Loucy (cell line): ENCODE results near the gene PRKAR1A.

ENCODE experiments used
- H2AFZ ChIP-seq: fragments of 200-600 bp; sonication (generic); 2 replicates; pipeline ENCODE4 v1.6.0; 2016; ENCODE audit warnings: antibody characterized with exemption, mild to moderate bottlenecking, low read length, moderate library complexity
- H3F3A ChIP-seq: fragments of 200-600 bp; 2 replicates; pipeline ENCODE4 v1.6.0; 2016; ENCODE audit warnings: antibody characterized with exemption, low read depth, mild to moderate bottlenecking
- H3K27me3 ChIP-seq: fragments of 200-600 bp; sonication (generic); 2 replicates; pipeline ENCODE4 v1.6.1; 2014; ENCODE audit warnings: low read length, mild to moderate bottlenecking; ENCODE audit not compliant: insufficient read depth, poor library complexity, severe bottlenecking
- H3K36me3 ChIP-seq: fragments of 200-600 bp; sonication (generic); 2 replicates; pipeline ENCODE4 v1.6.1; 2016; ENCODE audit warnings: low read length; ENCODE audit not compliant: insufficient read depth
- H3K4me1 ChIP-seq: fragments of 200-600 bp; sonication (generic); 2 replicates; pipeline ENCODE4 v1.5.1; 2014; ENCODE audit warnings: low read length, mild to moderate bottlenecking; ENCODE audit not compliant: insufficient read depth, poor library complexity, severe bottlenecking
- H3K4me2 ChIP-seq: fragments of 200-600 bp; sonication (generic); 2 replicates; pipeline ENCODE4 v1.6.0; 2014; ENCODE audit warnings: antibody characterized with exemption, low read length, low read depth, mild to moderate bottlenecking; ENCODE audit not compliant: poor library complexity, severe bottlenecking
- H3K4me3 ChIP-seq: fragments of 200-600 bp; sonication (generic); 2 replicates; pipeline ENCODE4 v1.5.1; 2014; ENCODE audit warnings: low read length, mild to moderate bottlenecking, mixed read lengths; ENCODE audit not compliant: poor library complexity, severe bottlenecking
- H3K79me2 ChIP-seq: fragments of 200-600 bp; sonication (generic); 2 replicates; pipeline ENCODE4 v1.6.1; 2014; ENCODE audit warnings: low read length; ENCODE audit not compliant: insufficient read depth
- H3K9ac ChIP-seq: fragments of 200-600 bp; sonication (generic); 2 replicates; pipeline ENCODE4 v1.6.0; 2014; ENCODE audit warnings: mild to moderate bottlenecking, low read depth, low read length, moderate library complexity; ENCODE audit not compliant: poor library complexity, severe bottlenecking
- H3K9me2 ChIP-seq: fragments of 200-600 bp; sonication (generic); replicated peaks from 2 replicates; pipeline ENCODE4 v1.6.1; 2016; ENCODE audit warnings: low read depth, low read length, mixed read lengths
- H3K9me3 ChIP-seq: fragments of 200-600 bp; sonication (generic); 2 replicates; pipeline ENCODE4 v1.6.1; 2014; ENCODE audit warnings: mild to moderate bottlenecking, antibody characterized with exemption, low read length, low read depth; ENCODE audit not compliant: insufficient read depth
- H4K20me1 ChIP-seq: fragments of 200-600 bp; sonication (generic); 2 replicates; pipeline ENCODE4 v1.6.0; 2014; ENCODE audit warnings: antibody characterized with exemption, low read length, mild to moderate bottlenecking; ENCODE audit not compliant: insufficient read depth, poor library complexity, severe bottlenecking
- CTCF ChIP-seq: fragments of 200-600 bp; sonication (generic); conservative IDR thresholded peaks from 2 replicates; pipeline ENCODE4 v1.5.1; 2014; ENCODE audit warnings: mild to moderate bottlenecking, antibody characterized with exemption, low read length
- EZH2phosphoT487 ChIP-seq: fragments of 200-600 bp; IDR thresholded peaks from 2 replicates; pipeline ENCODE4 v1.6.1; 2018; ENCODE audit warnings: antibody characterized with exemption, mild to moderate bottlenecking, moderate library complexity, borderline replicate concordance

PRKAR1A gene

DNA sequence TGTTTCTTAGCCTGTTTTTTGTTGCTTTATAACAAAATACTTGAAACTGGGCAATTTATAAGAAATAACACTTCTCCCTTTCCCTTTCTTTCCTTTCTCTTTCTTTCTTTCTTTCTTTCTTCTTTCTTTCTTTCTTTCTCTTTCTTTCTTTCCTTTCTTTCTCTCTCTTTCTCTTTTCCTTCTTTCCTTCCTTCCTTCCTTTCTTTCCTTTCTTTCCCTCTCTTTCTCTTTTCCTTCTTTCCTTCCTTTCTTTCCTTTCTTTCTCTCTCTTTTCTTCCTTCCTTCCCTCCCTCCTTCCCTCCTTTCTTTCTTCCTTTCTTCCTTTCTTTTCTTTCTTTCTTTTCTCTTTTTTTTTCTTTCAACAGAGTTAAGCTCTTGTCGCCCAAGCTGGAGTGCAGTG is 61.1 kb downstream of the PRKAR1A start:
- no peaks in the 10 kb centered on the region for H3K79me2 ChIP-seq
- no peaks in the 10 kb centered on the region for H3F3A ChIP-seq
- H3K4me1 ChIP-seq: no peaks in the 10 kb centered on the region
- H3K36me3 ChIP-seq: no peaks in the 10 kb centered on the region
- H3K9me2 ChIP-seq: no peaks in the 10 kb centered on the region
- no peaks in the 10 kb centered on the region for H4K20me1 ChIP-seq
- H2AFZ ChIP-seq: no peak overlapping the region
- H3K4me3 ChIP-seq: no peak overlapping the region
- no peak overlapping the region for H3K4me2 ChIP-seq
- no peaks in the 10 kb centered on the region for H3K27me3 ChIP-seq
- TF ChIP-seq EZH2phosphoT487 (no peak), CTCF (no peak)
- no peak overlapping the region for H3K9ac ChIP-seq
- H3K9me3 ChIP-seq: no peaks in the 10 kb centered on the region

DNA sequence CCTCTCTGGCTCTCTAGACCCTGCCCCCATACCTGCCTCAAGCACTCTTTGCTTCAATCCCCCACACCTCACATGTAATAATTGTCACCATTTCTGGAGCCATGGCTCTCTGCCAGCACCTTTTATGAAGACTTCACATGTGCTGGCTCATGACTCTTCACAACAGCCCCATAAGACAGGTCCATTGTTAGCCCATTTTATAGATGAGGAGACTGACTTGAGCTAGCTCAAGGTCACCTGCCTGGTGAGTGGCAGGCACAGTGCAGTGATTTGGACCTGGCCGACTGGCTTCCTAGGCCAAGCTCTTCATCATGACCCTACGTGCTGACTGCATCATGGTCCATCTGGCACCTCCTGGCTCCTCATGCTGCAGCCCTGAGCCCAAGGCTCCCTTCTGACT is 63.9 kb downstream of the PRKAR1A start:
- no peaks in the 10 kb centered on the region for H3K36me3 ChIP-seq
- H3K79me2 ChIP-seq: no peaks in the 10 kb centered on the region
- H3F3A ChIP-seq: no peaks in the 10 kb centered on the region
- no peak overlapping the region for H3K4me2 ChIP-seq
- no peaks in the 10 kb centered on the region for H3K27me3 ChIP-seq
- H4K20me1 ChIP-seq: no peaks in the 10 kb centered on the region
- H3K9me3 ChIP-seq: no peaks in the 10 kb centered on the region
- no peak overlapping the region for H3K9ac ChIP-seq
- no peak for TF ChIP-seq CTCF
- TF ChIP-seq EZH2phosphoT487: no peak
- no peak overlapping the region for H2AFZ ChIP-seq
- no peaks in the 10 kb centered on the region for H3K9me2 ChIP-seq
- no peak overlapping the region for H3K4me3 ChIP-seq
- H3K4me1 ChIP-seq: no peaks in the 10 kb centered on the region

GRCh38 chr17:68576811-68577496 is 64.7 kb downstream of the PRKAR1A start:
- Histone ChIP-seq H3F3A (no peaks in the 10 kb centered on the region), H2AFZ (no peak overlapping the region), H3K4me3 (no peak overlapping the region), H4K20me1 (no peaks in the 10 kb centered on the region), H3K4me2 (no peak overlapping the region), H3K4me1 (no peaks in the 10 kb centered on the region), H3K79me2 (no peaks in the 10 kb centered on the region), H3K9me2 (no peaks in the 10 kb centered on the region), H3K9me3 (no peaks in the 10 kb centered on the region), H3K9ac (no peak overlapping the region), H3K36me3 (no peaks in the 10 kb centered on the region), H3K27me3 (no peaks in the 10 kb centered on the region)
- TF ChIP-seq EZH2phosphoT487 (no peak), CTCF (no peak)
